ENCODE data around the gene MLST8.
A peak's percentile ranks its signal among the peaks of the same experiment; 100 is the strongest.

The MLST8 gene

GRCh38 chr16:2205104-2205966 lies at the start of gene MLST8:
MLST8 (plus strand) TSS chr16:2205454; CDS start chr16:2206086, 632 bp downstream.
- DNase-seq, result peak; percentile 92 to 93

- DNase-seq, result peak; percentile 39 to 49
These were observed 49.0 kb upstream of the MLST8 start for GRCh38 chr16:2155977-2156848.

- DNase-seq, result no peak
These were observed 48.4 kb upstream of the MLST8 start for GRCh38 chr16:2156849-2157224.

- DNase-seq, result no peak
These were observed 47.6 kb upstream of the MLST8 start for GRCh38 chr16:2157480-2158261.

- no peak for DNase-seq
These were observed 47.0 kb upstream of the MLST8 start for GRCh38 chr16:2158262-2158638.

GRCh38 chr16:2159175-2159838 lies 45.9 kb upstream of the MLST8 start:
- no peak for DNase-seq

GRCh38 chr16:2160915-2161551 lies 44.2 kb upstream of the MLST8 start:
- no peak for DNase-seq

GRCh38 chr16:2161911-2162310 lies 43.3 kb upstream of the MLST8 start:
- DNase-seq, result no peak

GRCh38 chr16:2162676-2163118 lies 42.6 kb upstream of the MLST8 start:
- DNase-seq, result no peak

- DNase-seq, result no peak
These were observed 41.9 kb upstream of the MLST8 start for GRCh38 chr16:2163211-2163881.

- DNase-seq, result no peak
These were observed 39.4 kb upstream of the MLST8 start for GRCh38 chr16:2165861-2166260.

- no peak for DNase-seq
These were observed 38.8 kb upstream of the MLST8 start for GRCh38 chr16:2166263-2167067.

GRCh38 chr16:2167068-2167638 lies 38.1 kb upstream of the MLST8 start:
- no peak for DNase-seq

GRCh38 chr16:2170080-2170479 lies 35.2 kb upstream of the MLST8 start:
- DNase-seq, result no peak

- no peak for DNase-seq
These were observed 34.4 kb upstream of the MLST8 start for GRCh38 chr16:2170587-2171435.

- DNase-seq, result no peak
These were observed 33.6 kb upstream of the MLST8 start for GRCh38 chr16:2171601-2172178.

GRCh38 chr16:2172688-2173335 lies 32.4 kb upstream of the MLST8 start:
- no peak for DNase-seq

- DNase-seq, result no peak
These were observed 31.9 kb upstream of the MLST8 start for GRCh38 chr16:2173366-2173765.
